Fibroblast of skin of scalp (primary cell): Measurements from ENCODE around the gene SLC26A3. TPM values are rescaled to one million over a fixed set of nuclear protein-coding genes. Genes with fewer than 3 reads are reported as not detected.
"Not testable (repeated sequence)": the region's sequence is repeated elsewhere in the genome, so short reads cannot be mapped to it uniquely, and the experiment has no call there.

ENCODE experiments used
- DNase-seq: peaks from one replicate; pipeline ENCODE4 v3.0.0-alpha.2; 2013
- polyA plus RNA-seq, 2 experiments: library from polyadenylated mRNA; unstranded; fragments of 120-200 nt; gene quantifications; one replicate each; pipeline ENCODE4 v1.2.1, GENCODE V29; 2013; ENCODE audit not compliant: insufficient read length in 2 of 2

SLC26A3 gene
- polyA plus RNA-seq (2013, experiment 1 of 2; ENCODE audit: insufficient read length), result not detected
- not detected for polyA plus RNA-seq (2013, experiment 2 of 2; ENCODE audit: insufficient read length)

DNA sequence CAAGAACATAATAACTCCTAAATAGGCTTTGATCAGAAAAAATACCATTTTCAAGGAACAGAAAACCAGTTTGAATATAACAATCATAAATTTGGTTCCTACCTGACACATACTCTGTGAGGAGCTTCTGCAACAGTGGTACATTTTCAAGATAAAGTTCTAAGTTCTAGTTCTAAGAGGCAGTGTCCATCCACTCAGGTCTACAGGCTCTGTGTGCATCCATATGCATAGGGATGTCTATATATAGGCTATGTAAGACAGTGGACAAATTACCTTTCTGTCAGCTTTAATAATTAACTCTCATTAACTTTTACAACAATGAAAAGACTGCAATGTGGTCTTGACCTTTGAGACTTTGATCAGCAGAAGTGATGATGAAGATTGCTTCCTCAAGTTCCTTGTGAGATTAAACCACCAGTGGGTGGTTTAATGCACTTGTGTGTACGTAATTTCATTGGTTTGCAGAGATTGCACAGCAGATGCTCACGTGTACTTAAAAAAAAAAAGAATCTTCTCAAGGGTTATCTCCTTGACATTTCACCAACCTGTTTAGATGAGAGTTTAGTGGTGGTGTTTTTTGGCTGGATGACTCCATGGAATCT, at the start of gene SLC26A3:
Gene SLC26A3 (minus strand): TSS at position 215 of the 602 bp plus-strand sequence. CDS start 8,714 bp downstream, outside the sequence.
- no peak for DNase-seq

DNA sequence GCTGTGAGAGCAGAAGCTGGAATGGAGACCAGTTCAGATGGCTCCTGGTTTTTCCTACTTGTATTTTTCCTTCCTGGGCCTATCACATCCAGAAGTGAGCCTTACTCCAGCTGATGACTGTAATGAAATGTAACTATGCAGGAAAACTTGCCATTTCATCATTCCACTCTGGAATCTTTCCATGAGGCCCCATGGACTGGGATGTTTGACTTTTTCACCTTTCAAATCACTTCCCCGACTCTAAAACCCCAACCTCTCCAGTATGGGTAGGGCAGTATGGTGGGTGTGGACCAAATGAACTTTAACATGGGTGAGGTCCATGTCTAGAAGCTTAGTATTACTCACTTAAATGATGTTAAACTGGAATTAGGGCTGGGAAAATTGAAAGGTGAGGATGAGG, 47.6 kb upstream of the SLC26A3 start:
- no peak for DNase-seq

DNA sequence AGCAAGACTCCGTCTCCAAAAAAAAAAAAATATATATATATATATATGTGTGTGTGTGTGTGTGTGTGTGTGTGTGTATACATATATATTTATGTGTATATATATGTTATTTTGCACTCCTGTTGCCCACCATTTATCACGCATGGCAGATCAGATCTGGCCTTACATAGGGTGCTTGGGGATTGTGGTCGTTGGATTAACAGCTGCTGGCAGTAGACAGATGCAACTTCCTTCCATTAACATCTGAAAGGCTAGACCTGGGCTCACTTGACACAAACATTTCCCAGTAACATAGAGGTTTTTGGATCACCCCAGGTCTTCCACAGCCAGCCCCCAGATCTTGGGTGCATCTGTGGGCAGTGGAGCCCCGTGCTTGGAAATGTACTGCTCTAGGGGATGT, 47.2 kb upstream of the SLC26A3 start:
- DNase-seq, result no peak

DNA sequence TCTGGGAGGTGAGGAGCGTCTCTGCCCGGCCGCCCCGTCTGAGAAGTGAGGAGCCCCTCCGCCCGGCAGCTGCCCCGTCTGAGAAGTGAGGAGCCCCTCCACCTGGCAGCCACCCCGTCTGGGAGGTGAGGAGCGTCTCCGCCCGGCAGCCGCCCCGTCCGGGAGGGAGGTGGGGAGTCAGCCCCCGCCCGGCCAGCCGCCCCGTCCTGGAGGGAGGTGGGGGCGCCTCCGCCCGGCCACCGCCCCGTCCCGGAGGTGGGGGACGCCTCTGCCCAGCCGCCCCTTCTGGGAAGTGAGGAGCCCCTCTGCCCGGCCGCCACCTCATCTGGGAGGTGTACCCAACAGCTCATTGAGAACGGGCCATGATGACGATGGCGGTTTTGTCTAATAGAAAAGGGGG, 45.2 kb upstream of the SLC26A3 start:
- DNase-seq, result not testable (repeated sequence)

DNA sequence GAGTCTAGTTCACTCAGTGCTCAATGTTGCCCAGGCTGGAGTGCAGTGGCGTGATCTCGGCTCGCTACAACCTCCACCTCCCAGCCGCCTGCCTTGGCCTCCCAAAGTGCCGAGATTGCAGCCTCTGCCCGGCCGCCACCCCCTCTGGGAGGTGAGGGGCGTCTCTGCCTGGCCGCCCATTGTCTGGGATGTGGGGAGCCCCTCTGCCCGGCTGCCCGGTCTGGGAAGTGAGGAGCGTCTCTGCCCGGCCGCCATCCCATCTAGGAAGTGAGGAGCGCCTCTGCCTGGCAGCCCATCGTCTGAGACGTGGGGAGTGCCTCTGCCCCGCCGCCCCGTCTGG, 44.8 kb upstream of the SLC26A3 start:
- not testable (repeated sequence) for DNase-seq

DNA sequence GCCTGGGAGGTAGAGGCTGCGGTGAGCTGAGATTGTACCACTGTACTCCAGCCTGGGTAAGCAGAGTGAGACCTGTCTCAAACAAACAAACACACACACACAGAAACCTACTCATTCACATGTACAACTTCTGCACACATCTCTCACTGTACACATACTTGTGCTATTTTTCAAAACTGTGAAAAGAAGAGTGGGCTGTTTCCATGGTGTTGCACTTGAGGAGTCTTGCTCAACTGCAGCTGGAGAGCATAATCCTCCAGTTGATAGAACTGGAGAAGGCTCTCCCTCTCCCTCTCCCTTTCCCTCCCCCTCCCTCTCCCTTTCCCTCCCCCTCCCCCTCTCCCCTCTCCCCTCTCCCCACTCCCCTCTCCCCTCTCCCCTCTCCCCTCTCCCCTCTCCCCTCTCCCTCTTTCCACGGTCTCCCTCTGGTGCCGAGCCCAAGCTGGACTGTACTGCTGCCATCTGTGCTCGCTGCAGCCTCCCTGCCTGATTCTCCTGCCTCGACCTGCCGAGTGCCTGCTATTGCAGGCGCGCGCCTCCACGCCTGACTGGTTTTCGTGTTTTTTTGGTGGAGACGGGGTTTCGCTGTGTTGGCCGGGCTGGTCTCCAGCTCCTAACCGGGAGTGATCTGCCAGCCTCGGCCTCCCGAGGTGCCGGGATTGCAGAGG, 44.3 kb upstream of the SLC26A3 start:
- no peak for DNase-seq

DNA sequence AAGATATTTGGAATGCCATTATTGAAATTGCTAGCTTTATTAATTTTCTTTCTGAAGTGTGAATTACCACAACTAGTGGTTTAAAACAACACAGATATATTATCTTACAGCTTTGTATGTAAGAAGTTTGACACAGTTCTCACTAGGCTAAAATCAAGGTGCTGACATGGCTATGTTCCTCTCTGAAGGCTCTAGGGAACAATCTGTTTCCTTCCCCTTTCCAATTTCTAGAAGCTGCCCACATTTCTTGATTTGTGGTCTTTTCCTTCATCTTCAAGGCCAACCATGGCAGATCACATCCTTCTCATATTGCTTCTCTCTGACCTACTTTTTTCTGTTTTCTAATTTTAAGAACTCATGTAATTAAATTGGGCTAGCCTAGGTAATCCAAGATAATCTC, 43.3 kb upstream of the SLC26A3 start:
- no peak for DNase-seq

DNA sequence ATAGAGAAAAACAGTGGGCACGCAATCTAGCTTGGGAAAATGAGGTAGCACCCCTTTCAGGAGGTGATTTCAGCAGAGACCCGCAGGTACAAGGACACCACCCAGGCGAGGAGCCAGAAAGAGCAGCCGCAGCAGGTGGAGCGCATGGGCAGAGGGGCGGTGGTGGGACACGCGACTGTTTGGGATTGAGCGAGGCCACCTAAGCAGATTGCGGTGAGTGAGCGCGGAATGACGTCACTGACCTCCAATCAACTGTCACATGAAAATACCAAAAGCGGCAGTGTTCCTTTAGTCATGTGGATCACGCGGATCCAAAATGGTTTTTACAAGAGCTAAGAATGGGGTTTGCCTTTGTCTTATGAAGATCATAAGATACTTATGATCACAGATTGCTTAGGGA, 40.2 kb upstream of the SLC26A3 start:
- DNase-seq, result no peak

DNA sequence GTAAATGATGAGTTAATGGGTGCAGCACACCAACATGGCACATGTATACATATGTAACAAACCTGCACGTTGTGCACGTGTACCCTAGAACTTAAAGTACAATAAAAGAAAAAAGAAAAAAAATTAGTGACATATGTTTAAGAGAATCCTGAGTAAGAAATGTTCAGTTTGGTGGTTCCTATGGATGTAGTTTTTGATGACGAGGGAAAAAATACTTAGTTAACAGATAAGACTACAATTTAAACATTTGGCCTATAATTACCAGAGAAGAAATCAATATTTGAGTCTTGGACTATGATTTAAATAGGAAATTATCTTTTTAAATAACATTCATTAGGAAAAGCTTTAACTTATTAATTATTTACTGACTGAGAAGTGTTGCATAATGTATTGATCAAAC, 39.2 kb upstream of the SLC26A3 start:
- no peak for DNase-seq

DNA sequence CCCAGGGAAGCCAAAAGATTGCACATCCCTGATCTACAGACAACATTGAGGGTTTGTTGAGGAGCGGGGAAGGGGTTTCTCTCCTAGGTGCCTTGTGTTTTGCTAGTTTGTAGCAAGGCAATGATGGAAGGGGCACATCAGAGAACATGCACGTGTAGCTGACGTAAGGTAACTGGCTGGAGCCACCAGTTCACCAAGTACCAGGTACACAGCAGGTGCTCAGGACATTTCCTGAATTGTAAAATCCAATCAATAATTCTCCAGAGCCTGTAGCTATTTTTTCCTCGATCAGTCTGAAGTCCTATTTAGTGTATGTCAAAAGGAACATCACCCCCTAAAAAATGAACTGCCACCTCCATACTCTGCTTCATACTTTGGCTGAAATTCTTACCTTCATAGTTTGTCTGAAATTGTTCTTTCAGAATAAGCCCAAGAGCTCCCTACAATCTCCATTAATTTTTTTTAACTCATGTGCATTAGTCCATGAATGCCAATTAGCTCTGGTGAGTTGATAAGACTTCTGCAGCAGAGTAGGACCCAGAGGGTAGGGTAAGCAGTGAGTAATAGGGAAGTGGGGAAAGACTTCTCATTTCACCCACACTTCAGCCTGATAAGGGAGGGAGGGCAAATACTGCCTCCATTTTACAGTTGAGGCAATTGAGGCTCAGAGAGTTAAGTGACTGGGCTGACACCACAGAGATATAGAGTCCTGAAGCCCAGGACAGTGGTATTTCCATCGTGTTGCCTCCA, 36.0 kb upstream of the SLC26A3 start:
- no peak for DNase-seq

DNA sequence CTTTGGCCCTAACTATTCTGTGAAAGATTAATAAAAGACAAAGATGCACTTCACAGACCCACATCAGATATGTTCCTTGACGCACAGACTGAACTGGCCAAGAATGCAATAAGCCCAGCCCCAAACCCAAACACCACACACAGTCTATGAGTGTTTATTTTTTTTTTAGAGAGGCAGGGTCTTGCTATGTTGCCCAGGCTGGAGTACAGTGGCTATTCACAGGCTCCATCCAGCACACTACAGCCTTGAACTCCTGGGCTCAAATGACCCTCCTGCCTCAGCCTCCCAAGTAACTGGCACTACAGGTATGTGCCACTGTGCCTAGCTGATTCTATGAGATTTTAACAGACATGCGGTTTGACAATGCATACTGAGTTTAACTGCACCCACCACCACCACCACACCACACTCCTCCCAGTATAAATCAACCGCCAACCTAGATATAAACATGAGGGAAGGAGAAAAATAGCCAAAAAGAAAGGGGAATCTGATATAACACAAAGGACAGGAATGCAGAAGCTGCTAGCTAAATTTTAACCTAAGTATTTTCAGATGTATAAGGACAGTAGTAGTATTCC, 35.1 kb upstream of the SLC26A3 start:
- no peak for DNase-seq

DNA sequence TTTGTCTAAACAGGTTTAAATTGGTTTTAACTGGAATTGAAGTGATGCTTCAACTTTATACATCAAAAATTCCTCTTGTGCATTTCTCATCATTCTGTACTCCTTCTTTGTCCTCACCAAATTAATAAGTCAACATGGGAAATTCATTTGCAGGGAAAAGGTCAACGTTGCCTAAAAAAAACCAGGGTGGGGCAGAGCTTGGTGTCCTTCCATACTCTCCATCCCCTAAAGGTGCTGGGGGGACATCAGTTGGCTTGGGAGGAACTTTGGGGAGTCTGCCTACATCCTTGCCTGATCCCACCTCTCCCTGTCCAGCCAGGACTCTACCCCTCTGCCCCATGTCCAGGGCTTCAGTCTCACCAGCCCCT, 34.1 kb upstream of the SLC26A3 start:
- no peak for DNase-seq

DNA sequence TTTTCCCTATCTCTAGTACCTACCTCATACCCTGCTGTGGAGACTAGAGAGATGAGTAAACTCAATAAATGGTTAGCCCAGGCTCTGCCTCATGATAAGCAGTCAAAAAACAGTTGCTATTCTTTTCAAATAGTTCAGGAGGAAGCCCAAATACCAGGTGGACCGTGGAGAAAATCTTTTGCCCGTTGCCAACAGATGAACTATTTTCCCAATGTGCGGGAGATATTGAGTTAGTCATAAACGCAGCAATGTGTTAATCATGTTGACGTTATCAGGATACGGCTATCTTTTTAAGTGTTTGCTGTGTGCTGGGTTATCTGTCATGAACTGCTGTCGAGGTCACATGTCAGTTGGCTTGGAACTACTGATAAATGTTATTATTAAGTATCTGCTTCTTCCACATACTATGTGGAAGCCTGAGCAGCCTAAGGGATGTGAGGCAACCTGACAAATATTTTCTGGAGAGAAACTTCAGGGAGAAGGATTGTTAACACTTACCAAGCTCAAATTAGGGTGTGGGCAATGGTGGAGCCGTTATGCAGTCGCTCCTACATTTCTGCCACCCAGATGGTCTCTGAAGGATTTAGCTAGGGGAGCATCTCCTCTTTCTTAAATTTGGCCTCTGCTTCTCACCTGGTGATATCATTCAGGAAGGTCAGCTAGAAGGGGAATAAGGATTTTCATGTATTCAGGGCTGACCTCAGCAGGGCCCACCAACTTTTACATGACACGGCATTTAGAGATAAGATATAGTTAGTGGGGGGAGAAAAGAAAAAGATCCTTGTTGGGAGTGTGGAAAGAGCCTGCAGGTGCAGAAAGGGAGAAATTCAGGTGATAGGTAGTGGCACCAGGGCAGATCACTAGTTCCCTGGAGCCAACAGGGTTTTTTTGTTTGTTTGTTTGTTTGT, 33.5 kb upstream of the SLC26A3 start:
- DNase-seq, result no peak

DNA sequence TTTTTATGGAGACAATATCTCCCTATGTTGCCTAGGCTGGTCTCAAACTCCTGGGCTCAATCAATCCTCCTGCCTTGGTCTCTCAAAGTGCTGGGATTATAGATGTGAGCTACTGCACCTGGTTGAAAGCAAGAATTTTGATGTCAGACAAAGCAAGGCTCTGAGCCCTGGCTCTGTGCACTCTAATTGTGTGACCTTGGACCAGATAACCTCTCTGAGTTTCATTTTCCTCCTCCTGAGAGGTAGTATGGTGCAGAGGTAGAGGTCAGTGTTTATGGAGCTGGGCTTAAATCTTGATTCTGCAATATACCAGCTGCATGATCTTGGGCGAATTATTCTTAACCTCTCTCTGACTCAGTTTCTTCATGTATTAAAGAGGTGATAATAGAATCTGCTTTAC, 31.4 kb upstream of the SLC26A3 start:
- no peak for DNase-seq

DNA sequence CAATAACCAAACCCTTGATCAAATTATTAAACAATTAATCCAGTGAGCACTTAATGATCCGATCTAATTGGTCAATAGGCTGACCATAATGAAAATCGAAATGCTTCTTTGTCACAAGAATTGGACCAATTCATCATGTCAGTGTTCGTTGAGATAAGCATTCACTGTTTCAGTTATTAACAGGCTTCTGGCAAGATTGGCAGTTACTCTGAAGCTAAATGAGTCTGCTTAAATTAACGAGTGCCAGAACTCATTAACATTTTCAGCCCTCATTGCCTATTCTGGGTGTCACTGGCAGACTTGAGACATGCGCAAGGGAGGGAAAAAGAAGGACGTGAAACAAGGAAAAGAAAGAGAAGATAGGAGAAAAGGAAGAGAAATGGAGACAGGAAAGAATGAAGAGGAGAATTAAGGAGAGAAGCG, 30.7 kb upstream of the SLC26A3 start:
- no peak for DNase-seq

DNA sequence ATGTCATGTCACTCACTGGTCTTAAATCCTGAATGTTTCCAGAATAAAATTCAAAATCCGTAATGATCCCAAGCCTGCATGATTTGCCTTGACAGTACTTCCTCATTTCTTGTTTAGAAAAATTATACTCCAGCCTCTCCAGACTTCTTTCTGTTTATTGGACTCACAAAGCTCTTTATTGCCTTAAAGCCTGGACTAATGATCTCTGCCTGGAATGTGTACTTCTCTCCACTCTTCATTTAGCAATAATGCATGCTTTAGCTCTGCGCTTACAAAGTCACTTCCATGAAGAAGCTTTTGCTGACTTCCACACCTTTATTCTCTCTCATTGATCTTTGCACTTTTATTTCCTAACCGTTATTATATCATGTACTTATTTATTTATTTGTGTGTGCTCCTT, 27.4 kb upstream of the SLC26A3 start:
- DNase-seq, result no peak

DNA sequence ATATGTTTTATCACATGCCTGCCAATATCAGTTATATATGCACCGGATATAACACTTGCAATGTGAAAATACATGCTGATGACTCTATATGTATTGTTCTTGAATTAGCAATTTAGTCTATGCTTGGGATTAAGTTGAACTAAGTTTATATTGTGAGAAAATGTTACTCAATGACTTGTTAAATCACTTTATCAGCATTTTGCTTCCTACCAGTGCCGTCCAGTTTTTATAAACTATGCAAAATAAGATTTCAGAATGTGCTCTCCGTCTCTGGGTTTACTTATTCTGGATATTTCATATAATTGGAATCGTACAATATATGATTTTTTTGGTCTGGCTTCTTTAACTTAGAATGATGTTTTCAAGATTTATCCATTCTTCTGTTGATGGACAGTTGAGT, 25.5 kb upstream of the SLC26A3 start:
- DNase-seq, result no peak

DNA sequence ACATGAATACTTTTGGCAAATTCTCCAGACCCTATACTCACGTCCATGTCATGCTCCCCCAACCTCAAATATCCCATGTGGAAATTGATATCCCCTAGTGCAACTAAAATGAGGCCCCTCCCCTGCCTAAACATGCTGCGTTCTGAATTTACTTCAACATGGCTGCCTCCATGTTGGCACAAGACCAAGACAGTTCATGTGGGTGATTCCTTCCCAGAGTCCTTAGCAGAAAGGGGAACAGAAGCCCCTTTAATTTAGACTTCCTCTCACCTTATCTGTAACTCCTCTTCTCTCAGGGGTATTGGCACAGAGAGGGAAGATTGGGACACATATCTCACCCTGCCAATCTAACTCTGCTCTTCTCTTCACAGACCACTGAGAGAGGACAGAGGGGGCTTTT, 24.5 kb upstream of the SLC26A3 start:
- no peak for DNase-seq

DNA sequence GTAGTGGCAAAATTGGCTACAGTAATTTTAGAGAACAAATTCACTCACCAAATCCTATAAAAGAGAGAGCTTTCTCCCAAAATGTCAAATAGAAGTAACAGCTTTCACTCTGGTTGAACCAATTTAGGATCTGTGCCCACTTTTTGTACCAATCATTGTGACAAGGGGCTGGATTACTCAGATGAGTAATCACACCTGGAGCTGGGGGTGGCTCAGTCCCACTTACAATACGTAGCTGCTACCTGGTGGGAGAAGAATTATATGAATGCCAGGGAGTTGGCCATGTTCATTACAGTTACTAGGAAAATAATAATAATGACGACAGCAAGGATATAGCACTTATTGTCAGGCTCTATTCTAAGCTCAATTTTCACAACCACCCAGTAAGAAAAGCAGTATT, 23.4 kb upstream of the SLC26A3 start:
- no peak for DNase-seq

DNA sequence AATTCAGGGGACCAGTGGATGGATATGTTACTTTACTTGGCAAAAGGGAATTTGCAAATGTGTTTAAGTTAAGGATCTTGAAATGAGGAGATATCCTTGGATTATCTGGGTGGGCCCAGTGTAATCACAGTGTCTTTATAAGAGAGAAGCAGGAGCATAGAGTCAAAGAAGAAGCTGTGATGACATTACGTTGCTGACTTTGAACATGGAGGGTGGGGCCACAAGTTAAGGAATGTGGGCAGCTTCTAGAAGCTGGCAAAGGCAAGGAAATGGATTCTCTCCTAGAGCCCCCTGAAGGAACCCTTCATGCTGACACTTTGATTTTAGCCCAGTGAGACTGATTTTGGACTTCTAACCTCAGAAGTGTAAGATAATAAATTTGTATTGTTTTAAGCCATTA, 21.8 kb upstream of the SLC26A3 start:
- no peak for DNase-seq

DNA sequence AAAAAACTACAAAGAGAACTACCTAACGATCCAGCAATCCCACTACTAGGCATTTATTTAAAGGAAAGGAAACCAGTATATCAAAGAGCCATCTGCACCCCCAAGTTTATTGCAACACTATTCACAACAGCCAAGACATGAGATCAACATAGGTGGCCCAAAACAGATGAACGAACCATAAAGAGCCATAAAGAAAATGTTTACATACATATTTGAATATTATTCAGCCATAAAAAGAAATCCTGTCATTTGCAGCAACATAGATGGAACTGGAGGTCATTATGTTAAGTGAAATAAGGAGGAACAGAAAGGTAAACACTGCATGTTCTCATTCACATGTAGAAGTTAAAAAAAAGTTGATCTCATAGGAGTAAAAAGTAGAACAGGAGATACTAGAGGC, 15.6 kb upstream of the SLC26A3 start:
- DNase-seq, result no peak

DNA sequence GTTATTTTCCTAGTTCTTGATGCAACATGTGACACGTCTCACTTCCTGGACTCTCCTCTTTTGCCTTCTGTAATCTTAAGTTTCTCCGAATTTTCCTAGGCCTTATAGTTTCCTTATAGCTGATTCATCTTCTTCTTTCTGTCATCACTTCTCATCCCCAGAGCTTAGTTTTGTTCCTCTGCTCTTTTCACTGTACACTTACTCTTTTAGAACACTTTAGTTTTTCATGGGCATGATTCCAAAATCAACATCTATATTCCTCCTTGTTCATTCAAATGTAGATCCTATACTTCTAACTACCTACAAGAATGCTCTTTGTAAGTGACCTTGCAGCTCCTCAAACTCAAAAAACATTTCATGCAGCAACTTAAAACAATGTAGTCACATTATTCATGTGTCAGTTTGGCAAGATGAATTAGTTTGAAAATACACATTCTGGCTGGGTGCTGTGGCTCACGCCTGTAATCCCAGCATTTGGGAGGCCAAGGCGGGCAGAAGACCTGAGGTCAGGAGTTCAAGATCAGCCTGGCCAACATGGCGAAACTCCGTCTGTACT, 13.1 kb upstream of the SLC26A3 start:
- DNase-seq, result peak; percentile 45
